Measurements from ENCODE around the gene MRPL32.
"Not testable (repeated sequence)": the region's sequence is repeated elsewhere in the genome, so short reads cannot be mapped to it uniquely, and the experiment has no call there.

MRPL32 gene

GRCh38 chr7:42931834-42932651, at the start of gene MRPL32, which contains the start of gene PSMA2:
TSS of gene MRPL32 (plus strand) at chr7:42932376. CDS start at chr7:42932387, 11 bp downstream.
TSS of gene PSMA2 (minus strand) at chr7:42932174. CDS start at chr7:42932158, 16 bp downstream.
- Histone ChIP-seq H3K9me3 (ENCODE audit: control insufficient read depth in 2 of 2, low read length in 2 of 2) (no peaks in the 10 kb centered on the region), H3K27ac (ENCODE audit: low read depth in 2 of 2, low read length in 2 of 2) (peak within 1 kb of the TSS; percentile 57 to 78), H3K4me3 (ENCODE audit: low read length in 2 of 2) (peak within 1 kb of the TSS; percentile 96 to 99), H3K36me3 (ENCODE audit: control insufficient read depth in 2 of 2, insufficient read depth in 2 of 2, low read length in 2 of 2) (peaks cover 17 to 18% of the 10 kb centered on the region in 2 donors), H3K9ac (ENCODE audit: low read depth in 1 of 2, low read length in 2 of 2) (peak within 1 kb of the TSS; percentile 79 to 97), H3K27me3 (ENCODE audit: control insufficient read depth in 2 of 2, insufficient read depth in 2 of 2, low read length in 2 of 2) (no peaks in the 10 kb centered on the region), H3K4me1 (ENCODE audit: control insufficient read depth in 2 of 2, insufficient read depth in 2 of 2, low read length in 2 of 2) (peaks cover 19 to 23% of the 10 kb centered on the region in 2 donors)

DNA sequence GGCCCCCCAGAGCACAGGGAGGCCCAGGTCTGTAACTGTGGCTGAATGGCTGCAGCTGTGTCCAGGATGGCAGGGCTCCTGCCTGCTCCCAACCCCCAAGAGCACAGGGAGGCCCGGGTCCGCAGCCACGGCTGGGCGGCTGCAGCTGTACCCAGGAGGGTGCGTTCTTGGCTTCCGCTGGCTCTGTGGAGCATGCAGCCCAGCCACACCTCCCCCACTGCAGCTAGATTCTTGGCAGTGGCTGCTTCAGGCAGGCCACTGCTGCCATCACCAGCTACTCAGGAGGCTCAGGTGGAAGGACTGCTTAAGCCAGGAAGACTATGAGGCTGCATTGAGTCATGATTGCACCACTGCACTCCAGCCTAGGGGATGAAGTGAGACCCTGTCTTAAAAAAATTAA, 48.2 kb upstream of the MRPL32 start:
- Histone ChIP-seq H3K27me3 (ENCODE audit: control insufficient read depth in 2 of 2, insufficient read depth in 2 of 2, low read length in 2 of 2) (no peaks in the 10 kb centered on the region), H3K27ac (ENCODE audit: low read depth in 2 of 2, low read length in 2 of 2) (no peak overlapping the region), H3K9ac (ENCODE audit: low read depth in 1 of 2, low read length in 2 of 2) (no peak overlapping the region), H3K9me3 (ENCODE audit: control insufficient read depth in 2 of 2, low read length in 2 of 2) (no peaks in the 10 kb centered on the region), H3K4me1 (ENCODE audit: control insufficient read depth in 2 of 2, insufficient read depth in 2 of 2, low read length in 2 of 2) (peaks cover 0 to 10% of the 10 kb centered on the region in 2 donors), H3K36me3 (ENCODE audit: control insufficient read depth in 2 of 2, insufficient read depth in 2 of 2, low read length in 2 of 2) (no peaks in the 10 kb centered on the region), H3K4me3 (ENCODE audit: low read length in 2 of 2) (no peak overlapping the region)

DNA sequence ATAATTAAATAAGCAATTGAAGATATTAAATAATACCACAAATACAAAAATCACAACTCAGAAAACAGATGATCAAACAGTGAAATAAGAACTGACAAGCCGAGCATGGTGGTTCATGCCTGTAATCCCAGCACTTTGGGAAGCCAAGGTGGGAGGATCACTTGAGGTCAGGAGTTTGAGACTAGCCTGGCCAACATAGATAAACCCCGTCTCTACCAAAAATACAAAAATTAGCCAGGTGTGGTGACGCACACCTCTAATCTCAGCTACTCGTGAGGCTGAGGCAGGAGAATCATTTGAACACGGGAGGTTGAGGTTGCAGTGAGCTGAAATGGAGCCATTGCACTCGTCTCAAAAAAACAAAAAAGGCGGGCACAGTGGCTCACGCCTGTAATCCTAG, 47.0 kb upstream of the MRPL32 start:
- H3K9ac ChIP-seq (ENCODE audit: low read depth in 1 of 2, low read length in 2 of 2); H3K27ac ChIP-seq (ENCODE audit: low read depth in 2 of 2, low read length in 2 of 2); H3K9me3 ChIP-seq (ENCODE audit: control insufficient read depth in 2 of 2, low read length in 2 of 2); H3K27me3 ChIP-seq (ENCODE audit: control insufficient read depth in 2 of 2, insufficient read depth in 2 of 2, low read length in 2 of 2); H3K4me3 ChIP-seq (ENCODE audit: low read length in 2 of 2); H3K36me3 ChIP-seq (ENCODE audit: control insufficient read depth in 2 of 2, insufficient read depth in 2 of 2, low read length in 2 of 2): not testable (repeated sequence)
- peaks cover 0 to 14% of the 10 kb centered on the region in 2 donors for H3K4me1 ChIP-seq (ENCODE audit: control insufficient read depth in 2 of 2, insufficient read depth in 2 of 2, low read length in 2 of 2)

DNA sequence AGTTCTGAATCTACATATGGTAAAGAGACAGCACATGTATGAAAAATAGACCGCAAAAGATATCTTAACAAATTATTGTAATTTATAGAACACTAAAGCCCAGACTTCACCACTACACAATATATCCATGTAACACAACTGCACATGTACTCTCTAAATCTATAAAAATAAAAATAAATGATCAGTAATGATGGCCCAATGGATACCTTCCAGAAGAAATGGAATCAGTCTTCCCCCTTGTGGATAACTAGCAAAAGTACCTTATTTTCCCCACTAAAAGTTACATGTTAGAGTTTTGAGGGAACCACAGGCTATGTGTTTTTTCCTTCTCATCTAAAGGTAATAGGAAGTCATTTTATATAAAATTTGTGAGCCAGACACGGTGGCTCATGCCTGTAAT, 46.0 kb upstream of the MRPL32 start:
- Histone ChIP-seq H3K27ac (ENCODE audit: low read depth in 2 of 2, low read length in 2 of 2) (no peak overlapping the region), H3K36me3 (ENCODE audit: control insufficient read depth in 2 of 2, insufficient read depth in 2 of 2, low read length in 2 of 2) (no peaks in the 10 kb centered on the region), H3K4me1 (ENCODE audit: control insufficient read depth in 2 of 2, insufficient read depth in 2 of 2, low read length in 2 of 2) (peaks cover 0 to 14% of the 10 kb centered on the region in 2 donors), H3K9me3 (ENCODE audit: control insufficient read depth in 2 of 2, low read length in 2 of 2) (no peaks in the 10 kb centered on the region), H3K27me3 (ENCODE audit: control insufficient read depth in 2 of 2, insufficient read depth in 2 of 2, low read length in 2 of 2) (no peaks in the 10 kb centered on the region), H3K9ac (ENCODE audit: low read depth in 1 of 2, low read length in 2 of 2) (no peak overlapping the region), H3K4me3 (ENCODE audit: low read length in 2 of 2) (no peak overlapping the region)

DNA sequence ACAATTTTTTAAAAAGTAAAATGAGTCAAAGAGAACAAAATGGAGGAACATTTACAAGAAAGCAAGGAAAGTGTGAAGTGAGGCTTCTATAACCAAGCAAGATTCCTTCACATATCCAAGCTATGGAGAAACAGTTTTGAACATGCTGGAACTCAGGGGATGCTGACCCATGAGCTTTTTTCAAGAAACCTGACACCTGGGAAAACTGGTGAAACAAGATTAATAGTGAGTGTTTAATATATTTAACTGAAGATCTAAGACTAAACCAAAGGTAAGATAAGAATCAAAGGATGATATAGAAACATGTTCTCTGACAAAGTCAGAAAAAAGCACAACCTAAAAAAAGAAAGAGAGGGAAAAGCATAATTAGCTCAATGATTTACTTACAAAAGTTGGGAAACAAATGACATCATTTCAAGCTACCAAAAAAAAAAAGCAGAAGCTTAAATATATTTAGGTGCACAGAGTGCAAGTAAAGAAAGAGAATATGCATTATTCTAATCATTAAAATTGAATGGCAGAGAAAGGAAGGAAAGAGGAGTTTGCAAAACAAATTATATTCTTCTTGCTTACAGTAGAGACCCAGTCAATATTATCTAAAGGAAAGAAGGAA, 45.2 kb upstream of the MRPL32 start:
- Histone ChIP-seq H3K9ac (ENCODE audit: low read depth in 1 of 2, low read length in 2 of 2) (no peak overlapping the region), H3K36me3 (ENCODE audit: control insufficient read depth in 2 of 2, insufficient read depth in 2 of 2, low read length in 2 of 2) (no peaks in the 10 kb centered on the region), H3K4me1 (ENCODE audit: control insufficient read depth in 2 of 2, insufficient read depth in 2 of 2, low read length in 2 of 2) (peaks cover 0 to 14% of the 10 kb centered on the region in 2 donors), H3K9me3 (ENCODE audit: control insufficient read depth in 2 of 2, low read length in 2 of 2) (no peaks in the 10 kb centered on the region), H3K4me3 (ENCODE audit: low read length in 2 of 2) (no peak overlapping the region), H3K27ac (ENCODE audit: low read depth in 2 of 2, low read length in 2 of 2) (no peak overlapping the region), H3K27me3 (ENCODE audit: control insufficient read depth in 2 of 2, insufficient read depth in 2 of 2, low read length in 2 of 2) (no peaks in the 10 kb centered on the region)

GRCh38 chr7:42893346-42894240, 38.6 kb upstream of the MRPL32 start:
- H3K4me1 ChIP-seq (ENCODE audit: control insufficient read depth in 2 of 2, insufficient read depth in 2 of 2, low read length in 2 of 2), result peaks cover 0 to 5% of the 10 kb centered on the region in 2 donors
- H3K9me3 ChIP-seq (ENCODE audit: control insufficient read depth in 2 of 2, low read length in 2 of 2), result no peaks in the 10 kb centered on the region
- no peak overlapping the region for H3K27ac ChIP-seq (ENCODE audit: low read depth in 2 of 2, low read length in 2 of 2)
- H3K36me3 ChIP-seq (ENCODE audit: control insufficient read depth in 2 of 2, insufficient read depth in 2 of 2, low read length in 2 of 2), result no peaks in the 10 kb centered on the region
- H3K4me3 ChIP-seq (ENCODE audit: low read length in 2 of 2), result no peak overlapping the region
- H3K27me3 ChIP-seq (ENCODE audit: control insufficient read depth in 2 of 2, insufficient read depth in 2 of 2, low read length in 2 of 2), result no peaks in the 10 kb centered on the region
- no peak overlapping the region for H3K9ac ChIP-seq (ENCODE audit: low read depth in 1 of 2, low read length in 2 of 2)

GRCh38 chr7:42900842-42901241, 31.3 kb upstream of the MRPL32 start:
- H3K9me3 ChIP-seq (ENCODE audit: control insufficient read depth in 2 of 2, low read length in 2 of 2), result no peaks in the 10 kb centered on the region
- H3K4me1 ChIP-seq (ENCODE audit: control insufficient read depth in 2 of 2, insufficient read depth in 2 of 2, low read length in 2 of 2), result no peaks in the 10 kb centered on the region
- H3K36me3 ChIP-seq (ENCODE audit: control insufficient read depth in 2 of 2, insufficient read depth in 2 of 2, low read length in 2 of 2), result no peaks in the 10 kb centered on the region
- H3K4me3 ChIP-seq (ENCODE audit: low read length in 2 of 2), result no peak overlapping the region
- no peak overlapping the region for H3K27ac ChIP-seq (ENCODE audit: low read depth in 2 of 2, low read length in 2 of 2)
- no peaks in the 10 kb centered on the region for H3K27me3 ChIP-seq (ENCODE audit: control insufficient read depth in 2 of 2, insufficient read depth in 2 of 2, low read length in 2 of 2)
- H3K9ac ChIP-seq (ENCODE audit: low read depth in 1 of 2, low read length in 2 of 2), result no peak overlapping the region

- H3K36me3 ChIP-seq (ENCODE audit: control insufficient read depth in 2 of 2, insufficient read depth in 2 of 2, low read length in 2 of 2), result no peaks in the 10 kb centered on the region
- no peaks in the 10 kb centered on the region for H3K27me3 ChIP-seq (ENCODE audit: control insufficient read depth in 2 of 2, insufficient read depth in 2 of 2, low read length in 2 of 2)
- H3K27ac ChIP-seq (ENCODE audit: low read depth in 2 of 2, low read length in 2 of 2), result no peak overlapping the region
- no peak overlapping the region for H3K4me3 ChIP-seq (ENCODE audit: low read length in 2 of 2)
- no peaks in the 10 kb centered on the region for H3K4me1 ChIP-seq (ENCODE audit: control insufficient read depth in 2 of 2, insufficient read depth in 2 of 2, low read length in 2 of 2)
- no peak overlapping the region for H3K9ac ChIP-seq (ENCODE audit: low read depth in 1 of 2, low read length in 2 of 2)
- H3K9me3 ChIP-seq (ENCODE audit: control insufficient read depth in 2 of 2, low read length in 2 of 2), result no peaks in the 10 kb centered on the region
Observed at GRCh38 chr7:42902331-42902730, 29.8 kb upstream of the MRPL32 start.

DNA sequence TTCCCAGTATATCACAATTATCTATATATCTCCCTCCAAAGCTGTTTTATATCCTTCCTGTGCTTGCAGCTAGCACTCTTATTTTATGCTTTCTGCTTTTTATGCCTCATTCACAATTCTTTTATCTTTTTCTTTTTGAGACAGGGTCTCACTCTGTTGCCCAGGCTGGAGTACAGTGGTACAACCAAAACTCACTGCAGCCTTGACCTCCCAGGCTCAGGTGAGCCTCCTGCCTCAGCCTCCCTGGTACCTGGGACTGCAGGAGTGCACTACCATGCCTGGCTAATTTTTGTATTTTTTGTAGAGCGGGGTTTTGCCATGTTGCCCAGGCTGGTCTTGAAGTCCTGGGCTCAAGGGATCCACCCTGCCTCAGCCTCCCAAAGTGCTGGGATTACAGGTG, 26.0 kb upstream of the MRPL32 start:
- H3K4me3 ChIP-seq (ENCODE audit: low read length in 2 of 2), result no peak overlapping the region
- H3K27ac ChIP-seq (ENCODE audit: low read depth in 2 of 2, low read length in 2 of 2), result no peak overlapping the region
- no peaks in the 10 kb centered on the region for H3K36me3 ChIP-seq (ENCODE audit: control insufficient read depth in 2 of 2, insufficient read depth in 2 of 2, low read length in 2 of 2)
- H3K9me3 ChIP-seq (ENCODE audit: control insufficient read depth in 2 of 2, low read length in 2 of 2), result no peaks in the 10 kb centered on the region
- H3K27me3 ChIP-seq (ENCODE audit: control insufficient read depth in 2 of 2, insufficient read depth in 2 of 2, low read length in 2 of 2), result no peaks in the 10 kb centered on the region
- no peak overlapping the region for H3K9ac ChIP-seq (ENCODE audit: low read depth in 1 of 2, low read length in 2 of 2)
- H3K4me1 ChIP-seq (ENCODE audit: control insufficient read depth in 2 of 2, insufficient read depth in 2 of 2, low read length in 2 of 2), result peaks cover 0 to 4% of the 10 kb centered on the region in 2 donors

DNA sequence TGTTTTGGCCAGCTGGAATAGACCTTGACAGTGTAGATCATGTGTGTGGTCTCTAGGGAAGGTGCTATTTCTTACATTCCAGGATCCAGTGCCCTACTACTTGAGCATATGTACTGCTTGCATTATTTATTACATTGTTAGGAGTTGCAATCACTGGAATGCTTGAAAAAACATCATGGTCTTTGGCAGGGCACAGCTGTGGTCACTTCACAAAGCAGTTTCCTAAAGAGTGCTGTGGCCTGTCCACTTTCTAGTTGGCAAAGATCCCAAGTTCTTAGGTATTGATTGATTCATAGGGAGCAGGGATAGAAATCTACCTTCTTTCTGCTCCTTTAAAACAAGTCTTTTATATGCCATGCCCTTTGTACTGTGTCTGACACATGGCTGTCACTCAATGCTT, 24.9 kb upstream of the MRPL32 start:
- H3K27me3 ChIP-seq (ENCODE audit: control insufficient read depth in 2 of 2, insufficient read depth in 2 of 2, low read length in 2 of 2), result no peaks in the 10 kb centered on the region

More for the DNA sequence above, 24.9 kb upstream of the MRPL32 start:
- no peaks in the 10 kb centered on the region for H3K9me3 ChIP-seq (ENCODE audit: control insufficient read depth in 2 of 2, low read length in 2 of 2)
- peaks cover 2 to 4% of the 10 kb centered on the region in 2 donors for H3K4me1 ChIP-seq (ENCODE audit: control insufficient read depth in 2 of 2, insufficient read depth in 2 of 2, low read length in 2 of 2)
- no peaks in the 10 kb centered on the region for H3K36me3 ChIP-seq (ENCODE audit: control insufficient read depth in 2 of 2, insufficient read depth in 2 of 2, low read length in 2 of 2)
- H3K9ac ChIP-seq (ENCODE audit: low read depth in 1 of 2, low read length in 2 of 2), result no peak overlapping the region
- no peak overlapping the region for H3K4me3 ChIP-seq (ENCODE audit: low read length in 2 of 2)
- H3K27ac ChIP-seq (ENCODE audit: low read depth in 2 of 2, low read length in 2 of 2), result no peak overlapping the region

Data from mucosa of rectum (tissue), 2 donors.